GM23248 (cell line): Measurements from ENCODE around the gene FAM120C.

Experiments
- EZH2 ChIP-seq: fragments of 200-600 bp; sonication (generic); IDR thresholded peaks from 2 replicates; pipeline ENCODE4 v1.6.1; 2018; ENCODE audit warnings: antibody characterized with exemption, mild to moderate bottlenecking; ENCODE audit not compliant: insufficient read depth, poor library complexity, severe bottlenecking
- EZH2phosphoT487 ChIP-seq: fragments of 200-600 bp; sonication (generic); IDR thresholded peaks from 2 replicates; pipeline ENCODE4 v1.6.1; 2018; ENCODE audit warnings: antibody characterized with exemption, moderate library complexity, mild to moderate bottlenecking, low read depth; ENCODE audit not compliant: insufficient read depth

- TF ChIP-seq EZH2 (no peak), EZH2phosphoT487 (no peak)
Measured at GRCh38 chrX:54172455-54172854, 10.6 kb downstream of the FAM120C start.
